GM20000 (cell line): ENCODE measurements around the gene PIAS4.
A peak's percentile ranks its signal among the peaks of the same experiment; 100 is the strongest.

Source experiments
- DNase-seq: peaks from one replicate; pipeline ENCODE4 v3.0.0; 2012; ENCODE audit warnings: low spot score
- TF ChIP-seq, protein P1 (sequence below): IDR thresholded peaks from 2 replicates; pipeline ENCODE4 v1.5.1; 2012; ENCODE audit warnings: mild to moderate bottlenecking, control low read depth; ENCODE audit errors: extremely low read depth, missing control alignments

The PIAS4 gene, protein sequence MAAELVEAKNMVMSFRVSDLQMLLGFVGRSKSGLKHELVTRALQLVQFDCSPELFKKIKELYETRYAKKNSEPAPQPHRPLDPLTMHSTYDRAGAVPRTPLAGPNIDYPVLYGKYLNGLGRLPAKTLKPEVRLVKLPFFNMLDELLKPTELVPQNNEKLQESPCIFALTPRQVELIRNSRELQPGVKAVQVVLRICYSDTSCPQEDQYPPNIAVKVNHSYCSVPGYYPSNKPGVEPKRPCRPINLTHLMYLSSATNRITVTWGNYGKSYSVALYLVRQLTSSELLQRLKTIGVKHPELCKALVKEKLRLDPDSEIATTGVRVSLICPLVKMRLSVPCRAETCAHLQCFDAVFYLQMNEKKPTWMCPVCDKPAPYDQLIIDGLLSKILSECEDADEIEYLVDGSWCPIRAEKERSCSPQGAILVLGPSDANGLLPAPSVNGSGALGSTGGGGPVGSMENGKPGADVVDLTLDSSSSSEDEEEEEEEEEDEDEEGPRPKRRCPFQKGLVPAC

GRCh38 chr19:4007021-4007835 lies at the start of gene PIAS4:
PIAS4 (plus strand) TSS chr19:4007736; CDS start chr19:4007761, 25 bp downstream.
- peak; percentile 100 for DNase-seq
- TF ChIP-seq, protein P1, sequence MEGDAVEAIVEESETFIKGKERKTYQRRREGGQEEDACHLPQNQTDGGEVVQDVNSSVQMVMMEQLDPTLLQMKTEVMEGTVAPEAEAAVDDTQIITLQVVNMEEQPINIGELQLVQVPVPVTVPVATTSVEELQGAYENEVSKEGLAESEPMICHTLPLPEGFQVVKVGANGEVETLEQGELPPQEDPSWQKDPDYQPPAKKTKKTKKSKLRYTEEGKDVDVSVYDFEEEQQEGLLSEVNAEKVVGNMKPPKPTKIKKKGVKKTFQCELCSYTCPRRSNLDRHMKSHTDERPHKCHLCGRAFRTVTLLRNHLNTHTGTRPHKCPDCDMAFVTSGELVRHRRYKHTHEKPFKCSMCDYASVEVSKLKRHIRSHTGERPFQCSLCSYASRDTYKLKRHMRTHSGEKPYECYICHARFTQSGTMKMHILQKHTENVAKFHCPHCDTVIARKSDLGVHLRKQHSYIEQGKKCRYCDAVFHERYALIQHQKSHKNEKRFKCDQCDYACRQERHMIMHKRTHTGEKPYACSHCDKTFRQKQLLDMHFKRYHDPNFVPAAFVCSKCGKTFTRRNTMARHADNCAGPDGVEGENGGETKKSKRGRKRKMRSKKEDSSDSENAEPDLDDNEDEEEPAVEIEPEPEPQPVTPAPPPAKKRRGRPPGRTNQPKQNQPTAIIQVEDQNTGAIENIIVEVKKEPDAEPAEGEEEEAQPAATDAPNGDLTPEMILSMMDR, result no peak

- DNase-seq, result no peak
- TF ChIP-seq, protein P1, result no peak
Measured at GRCh38 chr19:3958836-3959765, 48.4 kb upstream of the PIAS4 start.

GRCh38 chr19:3959766-3960131 lies 47.8 kb upstream of the PIAS4 start:
- DNase-seq, result no peak
- TF ChIP-seq, protein P1, result no peak

- TF ChIP-seq, protein P1, result no peak
- DNase-seq, result no peak
Measured at GRCh38 chr19:3961007-3961406, 46.5 kb upstream of the PIAS4 start.

GRCh38 chr19:3963458-3964255 lies 43.9 kb upstream of the PIAS4 start:
- TF ChIP-seq, protein P1, result no peak
- no peak for DNase-seq
